ENCODE results near the gene LRRTM4.
A peak's percentile ranks its signal among the peaks of the same experiment; 100 is the strongest.

LRRTM4 gene

GRCh38 chr2:77296791-77297190 is 225.4 kb downstream of the LRRTM4 start:
- Histone ChIP-seq H4K20me1 (no peaks in the 10 kb centered on the region; a peak in 1 of 22 replicates), H3K27me3 (no peaks in the 10 kb centered on the region), H3K4me1 (no peaks in the 10 kb centered on the region), H3K36me3 (no peaks in the 10 kb centered on the region), H3K4me3 (no peak overlapping the region), H3K27ac (no peak overlapping the region), H3K9me3 (replicated peaks in 1 of 11) (no peaks in the 10 kb centered on the region), H3K9ac (no peak overlapping the region), H3K4me2 (no peak overlapping the region)
- no peak for TF ChIP-seq Cebpa-rat (IDR thresholded peaks at IDR 0.05)

GRCh38 chr2:77294474-77294873 is 227.7 kb downstream of the LRRTM4 start:
- no peak overlapping the region for H3K27ac ChIP-seq
- no peak overlapping the region for H3K4me2 ChIP-seq
- H3K9ac ChIP-seq = no peak overlapping the region
- no peaks in the 10 kb centered on the region for H3K9me3 ChIP-seq (replicated peaks in 1 of 11)
- no peaks in the 10 kb centered on the region for H3K27me3 ChIP-seq
- no peaks in the 10 kb centered on the region for H3K36me3 ChIP-seq
- H3K4me3 ChIP-seq = no peak overlapping the region
- TF ChIP-seq Cebpa-rat (IDR thresholded peaks at IDR 0.05) = no peak
- H3K4me1 ChIP-seq = no peaks in the 10 kb centered on the region
- no peaks in the 10 kb centered on the region; a peak in 1 of 22 replicates for H4K20me1 ChIP-seq

GRCh38 chr2:77284353-77284752 is 237.8 kb downstream of the LRRTM4 start:
- Histone ChIP-seq H4K20me1 (no peaks in the 10 kb centered on the region), H3K4me2 (no peak overlapping the region), H3K27ac (no peak overlapping the region), H3K4me1 (no peaks in the 10 kb centered on the region), H3K27me3 (no peaks in the 10 kb centered on the region), H3K9ac (no peak overlapping the region), H3K36me3 (no peaks in the 10 kb centered on the region), H3K9me3 (replicated peaks in 1 of 11) (no peaks in the 10 kb centered on the region), H3K4me3 (no peak overlapping the region)
- no peak for TF ChIP-seq Cebpa-rat (IDR thresholded peaks at IDR 0.05)

GRCh38 chr2:77271262-77271661 is 250.9 kb downstream of the LRRTM4 start:
- no peak overlapping the region for H3K4me2 ChIP-seq
- H3K36me3 ChIP-seq = no peaks in the 10 kb centered on the region
- no peak for TF ChIP-seq Cebpa-rat (IDR thresholded peaks at IDR 0.05)

GRCh38 chr2:77270433-77270832 is 251.7 kb downstream of the LRRTM4 start:
- Histone ChIP-seq H4K20me1 (no peaks in the 10 kb centered on the region), H3K9ac (no peak overlapping the region), H3K27ac (peak overlapping the region in 3 of 11 experiments; percentile 32 to 57 (median 54); a peak in 5 of 22 replicates), H3K4me2 (peak overlapping the region in 3 of 11 experiments; percentile 13 to 34 (median 27); a peak in 5 of 22 replicates), H3K4me1 (peaks cover 0 to 11% (median 0%) of the 10 kb centered on the region in 10 experiments; a peak in 5 of 20 replicates), H3K27me3 (no peaks in the 10 kb centered on the region), H3K9me3 (replicated peaks in 1 of 11) (no peaks in the 10 kb centered on the region; a peak in 2 of 22 replicates), H3K36me3 (no peaks in the 10 kb centered on the region), H3K4me3 (no peak overlapping the region)
- no peak; a peak in 1 of 22 replicates for TF ChIP-seq Cebpa-rat (IDR thresholded peaks at IDR 0.05)

More at GRCh38 chr2:77271262-77271661, 250.9 kb downstream of the LRRTM4 start:
- H4K20me1 ChIP-seq = no peaks in the 10 kb centered on the region
- H3K27me3 ChIP-seq = no peaks in the 10 kb centered on the region
- no peak overlapping the region for H3K4me3 ChIP-seq
- peaks cover 0 to 11% (median 0%) of the 10 kb centered on the region in 10 experiments; a peak in 5 of 20 replicates for H3K4me1 ChIP-seq
- H3K27ac ChIP-seq = peak overlapping the region in 3 of 11 experiments; percentile 32 to 57 (median 54); a peak in 5 of 22 replicates
- H3K9ac ChIP-seq = no peak overlapping the region
- H3K9me3 ChIP-seq (replicated peaks in 1 of 11) = no peaks in the 10 kb centered on the region; a peak in 2 of 22 replicates

- H3K27me3 ChIP-seq = no peaks in the 10 kb centered on the region
These were observed 253.6 kb downstream of the LRRTM4 start for GRCh38 chr2:77268626-77269025.

GRCh38 chr2:77232909-77233425 is 289.2 kb downstream of the LRRTM4 start:
- Histone ChIP-seq H3K27ac (no peak overlapping the region), H3K9ac (no peak overlapping the region), H3K4me1 (no peaks in the 10 kb centered on the region), H3K4me3 (no peak overlapping the region), H4K20me1 (no peaks in the 10 kb centered on the region), H3K27me3 (no peaks in the 10 kb centered on the region), H3K9me3 (replicated peaks in 1 of 11) (no peaks in the 10 kb centered on the region), H3K4me2 (no peak overlapping the region), H3K36me3 (no peaks in the 10 kb centered on the region)
- TF ChIP-seq Cebpa-rat (IDR thresholded peaks at IDR 0.05) = no peak

More at GRCh38 chr2:77268626-77269025, 253.6 kb downstream of the LRRTM4 start:
- no peaks in the 10 kb centered on the region; a peak in 2 of 22 replicates for H3K9me3 ChIP-seq (replicated peaks in 1 of 11)
- no peak overlapping the region for H3K4me2 ChIP-seq
- H3K9ac ChIP-seq = no peak overlapping the region
- no peak overlapping the region for H3K27ac ChIP-seq
- peaks cover 0 to 11% (median 0%) of the 10 kb centered on the region in 10 experiments; a peak in 5 of 20 replicates for H3K4me1 ChIP-seq
- no peaks in the 10 kb centered on the region for H4K20me1 ChIP-seq
- H3K36me3 ChIP-seq = no peaks in the 10 kb centered on the region
- H3K4me3 ChIP-seq = no peak overlapping the region
- no peak for TF ChIP-seq Cebpa-rat (IDR thresholded peaks at IDR 0.05)

GRCh38 chr2:77228391-77228790 is 293.8 kb downstream of the LRRTM4 start:
- no peak for TF ChIP-seq Cebpa-rat (IDR thresholded peaks at IDR 0.05)
- Histone ChIP-seq H3K4me3 (no peak overlapping the region), H3K27me3 (no peaks in the 10 kb centered on the region), H3K9me3 (replicated peaks in 1 of 11) (no peaks in the 10 kb centered on the region), H3K4me2 (no peak overlapping the region), H3K4me1 (no peaks in the 10 kb centered on the region), H3K9ac (no peak overlapping the region), H4K20me1 (no peaks in the 10 kb centered on the region), H3K36me3 (no peaks in the 10 kb centered on the region), H3K27ac (no peak overlapping the region)

GRCh38 chr2:77210725-77211124 is 311.5 kb downstream of the LRRTM4 start:
- no peak for TF ChIP-seq Cebpa-rat (IDR thresholded peaks at IDR 0.05)
- no peaks in the 10 kb centered on the region for H3K36me3 ChIP-seq
- H4K20me1 ChIP-seq = no peaks in the 10 kb centered on the region
- H3K9ac ChIP-seq = no peak overlapping the region
- H3K27ac ChIP-seq = no peak overlapping the region
- H3K4me1 ChIP-seq = no peaks in the 10 kb centered on the region
- no peak overlapping the region for H3K4me2 ChIP-seq
- H3K4me3 ChIP-seq = no peak overlapping the region
- H3K9me3 ChIP-seq (replicated peaks in 1 of 11) = no peaks in the 10 kb centered on the region
- no peaks in the 10 kb centered on the region for H3K27me3 ChIP-seq

GRCh38 chr2:77207331-77207730 is 314.8 kb downstream of the LRRTM4 start:
- Histone ChIP-seq H3K27ac (no peak overlapping the region), H3K4me1 (no peaks in the 10 kb centered on the region), H3K4me2 (no peak overlapping the region), H4K20me1 (no peaks in the 10 kb centered on the region), H3K9ac (no peak overlapping the region), H3K27me3 (no peaks in the 10 kb centered on the region), H3K9me3 (replicated peaks in 1 of 11) (no peaks in the 10 kb centered on the region), H3K36me3 (no peaks in the 10 kb centered on the region), H3K4me3 (no peak overlapping the region)
- TF ChIP-seq Cebpa-rat (IDR thresholded peaks at IDR 0.05) = no peak
